SU-DHL-6 (cell line): ENCODE measurements around the gene ACE.

Experiments
- H2AFZ ChIP-seq: fragments of 200-600 bp; sonication (generic); 2 replicates; pipeline ENCODE4 v1.6.1; 2014; ENCODE audit warnings: low read depth, mild to moderate bottlenecking, moderate library complexity, mixed read lengths, antibody characterized with exemption, low read length; ENCODE audit not compliant: severe bottlenecking
- H3F3A ChIP-seq: fragments of 200-600 bp; shearing (Covaris generic); 2 replicates; pipeline ENCODE4 v1.6.0; 2016; ENCODE audit warnings: antibody characterized with exemption, mild to moderate bottlenecking; ENCODE audit not compliant: insufficient read depth
- H3K27ac ChIP-seq: fragments of 200-600 bp; sonication (generic); 2 replicates; pipeline ENCODE4 v1.5.1; 2016; ENCODE audit warnings: low read depth, mild to moderate bottlenecking, low read length, moderate library complexity, mixed read lengths
- H3K27me3 ChIP-seq: fragments of 200-600 bp; sonication (generic), shearing (Covaris generic); 2 replicates; pipeline ENCODE4 v1.6.0; 2014; ENCODE audit warnings: mild to moderate bottlenecking, low read length
- H3K36me3 ChIP-seq: fragments of 200-600 bp; sonication (generic); 2 replicates; pipeline ENCODE4 v1.6.1; 2014; ENCODE audit warnings: mild to moderate bottlenecking, low read length, mixed read lengths
- H3K4me2 ChIP-seq: fragments of 300-600, 200-600 bp; shearing (Covaris generic), sonication (generic); 2 replicates; pipeline ENCODE4 v1.6.0; 2014; ENCODE audit warnings: low read length, low read depth, mild to moderate bottlenecking; ENCODE audit not compliant: poor library complexity, severe bottlenecking
- H3K4me3 ChIP-seq: fragments of 200-600 bp; sonication (generic); 2 replicates; pipeline ENCODE4 v1.5.1; 2014; ENCODE audit warnings: antibody characterized with exemption, low read length, mild to moderate bottlenecking, mixed read lengths; ENCODE audit not compliant: insufficient read depth, poor library complexity, severe bottlenecking
- H3K79me2 ChIP-seq: fragments of 200-600 bp; sonication (generic); 2 replicates; pipeline ENCODE4 v1.6.1; 2014; ENCODE audit warnings: mild to moderate bottlenecking, low read length, moderate library complexity; ENCODE audit not compliant: insufficient read depth
- H3K9ac ChIP-seq: fragments of 200-600 bp; sonication (generic); 2 replicates; pipeline ENCODE4 v1.7.0; 2014; ENCODE audit warnings: mild to moderate bottlenecking, low read length
- H3K9me2 ChIP-seq: fragments of 200-600 bp; sonication (generic); replicated peaks from 2 replicates; pipeline ENCODE4 v1.6.1; 2014; ENCODE audit warnings: low read length; ENCODE audit not compliant: insufficient read depth
- H3K9me3 ChIP-seq: fragments of 200-600 bp; sonication (generic); 2 replicates; pipeline ENCODE4 v1.6.1; 2014; ENCODE audit warnings: low read length, mixed read lengths; ENCODE audit not compliant: insufficient read depth
- H4K20me1 ChIP-seq: fragments of 200-600 bp; sonication (generic); 2 replicates; pipeline ENCODE4 v1.6.1; 2014; ENCODE audit warnings: low read depth, mild to moderate bottlenecking, antibody characterized with exemption, low read length, moderate library complexity, mixed read lengths
- EZH2phosphoT487 ChIP-seq: fragments of 200-600 bp; sonication (generic), shearing (Covaris generic); conservative IDR thresholded peaks from 2 replicates; pipeline ENCODE4 v1.6.1; 2018; ENCODE audit warnings: mild to moderate bottlenecking, antibody characterized with exemption, low read length, moderate library complexity, mixed read lengths
- TF ChIP-seq, protein P1 (sequence below): fragments of 200-600 bp; sonication (generic); IDR thresholded peaks from one replicate; pipeline ENCODE4 v1.5.1; 2017; ENCODE audit warnings: antibody characterized with exemption, mild to moderate bottlenecking, low read length, moderate library complexity; ENCODE audit not compliant: insufficient read depth, poor library complexity, severe bottlenecking

ACE gene

DNA sequence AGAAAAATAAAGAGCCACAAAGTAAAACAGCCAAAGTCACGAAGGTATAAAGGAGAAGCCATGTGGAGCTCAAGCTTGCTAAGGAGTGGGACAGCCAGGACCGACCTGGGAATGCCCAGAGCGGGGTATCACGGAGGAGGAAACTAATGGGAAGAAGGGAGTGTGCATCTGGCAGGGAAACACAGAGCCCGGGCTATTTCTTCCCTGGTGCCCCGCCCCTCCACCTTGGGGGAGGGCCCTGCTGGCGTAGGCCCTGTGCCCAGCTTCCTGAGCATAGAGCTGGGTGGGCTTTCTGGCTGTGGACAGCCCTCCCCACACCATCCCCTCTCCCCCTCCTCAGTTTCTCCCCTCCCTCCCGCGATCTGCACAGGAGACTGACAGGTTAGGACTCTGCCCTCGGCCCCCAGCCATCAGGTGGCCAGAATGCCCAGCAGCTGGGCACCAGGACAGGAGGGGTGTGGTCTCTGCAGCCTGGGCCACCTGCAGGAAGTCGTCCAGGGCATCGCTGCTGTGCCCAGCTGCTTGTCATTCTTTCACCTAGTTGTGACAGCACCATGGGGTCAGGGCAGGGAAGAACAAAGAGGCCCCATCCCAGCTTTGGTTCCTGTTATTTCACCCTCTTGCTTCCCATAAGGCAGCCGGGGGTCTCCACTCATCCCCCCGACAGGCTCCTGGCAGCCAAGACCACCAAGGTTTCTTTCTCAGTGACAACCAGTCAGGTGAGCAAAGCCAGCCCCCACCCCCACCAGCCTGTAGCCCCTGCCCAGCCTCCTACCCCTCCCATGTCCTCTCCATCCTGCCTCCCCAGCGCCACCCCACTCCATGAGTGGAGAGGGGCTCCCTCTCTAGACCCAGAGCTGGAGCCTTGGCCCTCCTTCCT lies 66.3 kb downstream of the ACE start:
- Histone ChIP-seq H3K9me3 (no peaks in the 10 kb centered on the region), H3K36me3 (no peaks in the 10 kb centered on the region), H3K27ac (no peak overlapping the region), H3K9me2 (no peaks in the 10 kb centered on the region), H4K20me1 (no peaks in the 10 kb centered on the region), H2AFZ (no peak overlapping the region), H3K27me3 (no peaks in the 10 kb centered on the region), H3K4me2 (no peak overlapping the region), H3K4me3 (no peak overlapping the region), H3K9ac (no peak overlapping the region), H3K79me2 (no peaks in the 10 kb centered on the region), H3F3A (no peaks in the 10 kb centered on the region)
- TF ChIP-seq, protein P1, sequence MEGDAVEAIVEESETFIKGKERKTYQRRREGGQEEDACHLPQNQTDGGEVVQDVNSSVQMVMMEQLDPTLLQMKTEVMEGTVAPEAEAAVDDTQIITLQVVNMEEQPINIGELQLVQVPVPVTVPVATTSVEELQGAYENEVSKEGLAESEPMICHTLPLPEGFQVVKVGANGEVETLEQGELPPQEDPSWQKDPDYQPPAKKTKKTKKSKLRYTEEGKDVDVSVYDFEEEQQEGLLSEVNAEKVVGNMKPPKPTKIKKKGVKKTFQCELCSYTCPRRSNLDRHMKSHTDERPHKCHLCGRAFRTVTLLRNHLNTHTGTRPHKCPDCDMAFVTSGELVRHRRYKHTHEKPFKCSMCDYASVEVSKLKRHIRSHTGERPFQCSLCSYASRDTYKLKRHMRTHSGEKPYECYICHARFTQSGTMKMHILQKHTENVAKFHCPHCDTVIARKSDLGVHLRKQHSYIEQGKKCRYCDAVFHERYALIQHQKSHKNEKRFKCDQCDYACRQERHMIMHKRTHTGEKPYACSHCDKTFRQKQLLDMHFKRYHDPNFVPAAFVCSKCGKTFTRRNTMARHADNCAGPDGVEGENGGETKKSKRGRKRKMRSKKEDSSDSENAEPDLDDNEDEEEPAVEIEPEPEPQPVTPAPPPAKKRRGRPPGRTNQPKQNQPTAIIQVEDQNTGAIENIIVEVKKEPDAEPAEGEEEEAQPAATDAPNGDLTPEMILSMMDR: no peak
- no peak for TF ChIP-seq EZH2phosphoT487

DNA sequence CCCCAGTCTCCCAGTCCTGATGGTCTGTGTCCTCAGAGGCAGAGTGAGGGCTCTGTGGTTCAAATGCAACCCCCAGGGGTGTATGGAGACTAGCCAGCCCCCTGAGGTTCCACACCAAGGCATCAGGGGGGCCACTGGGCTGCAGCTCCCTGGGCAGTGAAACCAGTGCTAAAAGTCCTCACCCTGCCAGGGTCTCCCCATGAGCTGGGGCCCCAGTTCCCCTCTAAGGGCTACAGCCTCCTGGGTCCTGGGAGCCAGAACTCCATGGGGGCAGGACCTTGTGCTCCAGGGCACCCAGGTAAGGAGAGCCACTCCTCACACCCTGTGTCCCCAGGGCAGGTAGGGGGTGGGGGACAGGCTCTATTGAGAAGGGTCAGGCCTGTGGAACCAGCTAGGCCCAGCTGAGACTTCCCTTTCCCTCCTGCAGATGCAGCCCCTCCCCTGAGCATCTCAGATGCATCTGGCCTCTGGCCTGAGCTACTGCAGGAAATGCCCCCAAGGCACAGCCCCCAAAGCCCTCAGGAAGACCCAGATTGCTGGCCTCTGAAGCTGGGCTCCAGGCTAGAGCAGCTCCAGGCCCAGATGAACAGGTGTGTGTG lies 67.1 kb downstream of the ACE start:
- Histone ChIP-seq H3K27me3 (no peaks in the 10 kb centered on the region), H3K9me2 (no peaks in the 10 kb centered on the region), H4K20me1 (no peaks in the 10 kb centered on the region), H3K4me3 (no peak overlapping the region), H3K27ac (no peak overlapping the region), H3K79me2 (no peaks in the 10 kb centered on the region), H2AFZ (no peak overlapping the region), H3K36me3 (no peaks in the 10 kb centered on the region), H3K9me3 (no peaks in the 10 kb centered on the region), H3K9ac (no peak overlapping the region), H3F3A (no peaks in the 10 kb centered on the region), H3K4me2 (no peak overlapping the region)
- TF ChIP-seq, protein P1: no peak
- no peak for TF ChIP-seq EZH2phosphoT487

DNA sequence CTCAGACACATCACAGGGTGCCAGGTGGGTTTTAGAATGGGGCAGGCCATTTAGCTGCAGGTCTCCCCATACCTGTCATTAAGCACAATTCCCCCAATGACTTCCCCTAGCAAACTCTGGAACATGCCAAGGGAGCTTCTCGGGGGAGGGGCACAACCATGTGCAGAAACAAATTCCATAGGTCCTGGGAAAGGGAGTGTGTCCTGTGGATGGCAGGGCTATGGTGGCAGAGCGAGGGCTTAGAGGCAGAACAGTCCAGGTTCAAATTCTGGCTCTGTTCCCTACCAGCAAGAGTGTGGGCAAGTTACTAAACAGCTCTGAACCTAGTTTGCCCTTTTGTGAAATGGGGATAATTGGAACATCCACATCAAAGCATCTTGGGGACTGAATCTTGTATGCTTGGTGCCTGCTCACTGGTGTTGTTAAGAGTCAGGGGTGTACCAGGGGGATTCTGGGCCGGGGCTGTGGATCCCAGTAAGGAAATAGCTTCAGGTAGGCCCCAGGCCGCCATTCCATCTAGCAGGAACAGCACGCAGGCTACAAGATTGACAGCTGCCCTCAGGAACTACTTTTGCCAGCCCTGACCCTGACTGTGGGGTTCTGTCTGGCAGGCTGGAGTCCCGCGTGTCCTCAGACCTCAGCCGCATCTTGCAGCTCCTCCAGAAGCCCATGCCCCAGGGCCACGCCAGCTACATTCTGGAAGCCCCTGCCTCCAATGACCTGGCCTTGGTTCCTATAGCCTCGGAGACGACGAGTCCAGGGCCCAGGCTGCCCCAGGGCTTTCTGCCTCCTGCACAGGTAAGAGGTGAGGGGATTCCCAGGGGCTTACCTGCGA lies 67.8 kb downstream of the ACE start:
- Histone ChIP-seq H2AFZ (no peak overlapping the region), H3K9me3 (no peaks in the 10 kb centered on the region), H4K20me1 (no peaks in the 10 kb centered on the region), H3K36me3 (no peaks in the 10 kb centered on the region), H3K4me2 (no peak overlapping the region), H3K79me2 (no peaks in the 10 kb centered on the region), H3K27ac (no peak overlapping the region), H3K9ac (no peak overlapping the region), H3K9me2 (no peaks in the 10 kb centered on the region), H3K4me3 (no peak overlapping the region), H3K27me3 (no peaks in the 10 kb centered on the region), H3F3A (no peaks in the 10 kb centered on the region)
- TF ChIP-seq, protein P1: no peak
- TF ChIP-seq EZH2phosphoT487: no peak
